Measurements from ENCODE around the gene XPO5. TPM values are rescaled to one million over a fixed set of nuclear protein-coding genes. Genes with fewer than 3 reads are reported as not detected.

XPO5 gene
- polyA plus RNA-seq, 1 experiment, result 31.5 TPM

DNA sequence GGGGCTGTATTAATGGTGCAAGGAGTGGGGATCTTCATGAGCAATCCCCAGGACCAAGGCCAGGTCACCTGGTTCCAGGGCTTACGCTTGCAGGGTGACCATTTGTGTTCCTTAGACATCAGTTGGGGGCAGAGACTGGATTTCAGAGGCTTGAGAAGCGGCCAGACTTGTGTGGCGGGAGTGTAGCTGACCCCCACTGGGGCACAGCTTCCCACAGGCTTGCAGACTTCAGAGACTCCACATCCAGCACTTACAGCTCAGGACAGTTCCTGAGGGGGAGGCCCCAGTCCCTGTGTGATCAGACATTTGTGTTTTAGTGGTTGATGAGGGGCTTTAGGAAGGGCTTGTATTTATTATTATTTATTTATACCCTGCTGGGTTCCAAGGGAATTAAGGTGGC, 83.2 kb downstream of the XPO5 start:
- ChIA-PET POLR2A (interaction anchor here (0.9 to 1.0 kb wide), 2 partner anchors 18 to 55 kb away, joined by 4 read pairs; partner anchors contain the start of gene LRRC73), CTCF (interaction anchor here (1.4 to 6.6 kb wide), 3 partner anchors 14 to 106 kb away, joined by 3 to 54 read pairs (median 18); partner anchors contain the start of gene LRRC73)
- peak overlapping the region; percentile 25; the same call in 1 of the 2 replicates for H3K4me3 ChIP-seq (ENCODE audit: low read depth, low read length)
- H3K9me3 ChIP-seq (ENCODE audit: control insufficient read depth, insufficient read depth, low read length), result no peaks in the 10 kb centered on the region; the same call in 1 of the 2 replicates
- H3K27me3 ChIP-seq (ENCODE audit: control insufficient read depth, insufficient read depth, low read length), result no peaks in the 10 kb centered on the region
- TF ChIP-seq, protein P1, sequence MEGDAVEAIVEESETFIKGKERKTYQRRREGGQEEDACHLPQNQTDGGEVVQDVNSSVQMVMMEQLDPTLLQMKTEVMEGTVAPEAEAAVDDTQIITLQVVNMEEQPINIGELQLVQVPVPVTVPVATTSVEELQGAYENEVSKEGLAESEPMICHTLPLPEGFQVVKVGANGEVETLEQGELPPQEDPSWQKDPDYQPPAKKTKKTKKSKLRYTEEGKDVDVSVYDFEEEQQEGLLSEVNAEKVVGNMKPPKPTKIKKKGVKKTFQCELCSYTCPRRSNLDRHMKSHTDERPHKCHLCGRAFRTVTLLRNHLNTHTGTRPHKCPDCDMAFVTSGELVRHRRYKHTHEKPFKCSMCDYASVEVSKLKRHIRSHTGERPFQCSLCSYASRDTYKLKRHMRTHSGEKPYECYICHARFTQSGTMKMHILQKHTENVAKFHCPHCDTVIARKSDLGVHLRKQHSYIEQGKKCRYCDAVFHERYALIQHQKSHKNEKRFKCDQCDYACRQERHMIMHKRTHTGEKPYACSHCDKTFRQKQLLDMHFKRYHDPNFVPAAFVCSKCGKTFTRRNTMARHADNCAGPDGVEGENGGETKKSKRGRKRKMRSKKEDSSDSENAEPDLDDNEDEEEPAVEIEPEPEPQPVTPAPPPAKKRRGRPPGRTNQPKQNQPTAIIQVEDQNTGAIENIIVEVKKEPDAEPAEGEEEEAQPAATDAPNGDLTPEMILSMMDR (IDR thresholded peaks at IDR 0.05; ENCODE audit: low read depth, low read length), result no peak
- DNase-seq (ENCODE audit: low read depth, low spot score), result no peak
- H3K27ac ChIP-seq (ENCODE audit: low read depth, low read length), result peak overlapping the region; percentile 73

GRCh38 chr6:43491750-43492661, 83.8 kb downstream of the XPO5 start:
- POLR2A ChIA-PET, result interaction anchor here (0.9 to 1.0 kb wide), 2 partner anchors 18 to 55 kb away, joined by 4 read pairs; partner anchors contain the start of gene LRRC73
- peak; percentile 47 for DNase-seq (ENCODE audit: low read depth, low spot score)

DNA sequence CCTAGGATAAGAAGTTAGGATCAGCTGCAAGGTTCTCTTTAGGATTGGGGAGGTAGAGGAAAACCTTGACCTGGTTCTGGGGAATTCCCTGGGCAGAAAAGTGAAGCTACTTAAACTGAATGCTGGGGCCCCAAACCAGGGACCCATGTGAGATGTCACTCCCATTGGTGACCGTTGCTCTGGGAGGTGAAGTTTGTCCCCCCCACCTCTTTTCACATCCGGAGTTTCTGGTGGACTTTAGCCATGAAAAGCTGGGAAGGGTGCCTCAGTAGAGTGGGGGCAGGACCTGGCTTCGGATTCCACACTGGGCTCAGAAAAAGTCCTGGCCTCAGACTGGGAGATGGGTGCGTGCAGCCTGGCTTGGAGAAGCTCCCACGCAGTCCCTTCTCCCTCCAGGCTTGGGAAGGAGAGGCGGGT, 85.3 kb downstream of the XPO5 start:
- Histone ChIP-seq H3K27ac (ENCODE audit: low read depth, low read length) (no peak overlapping the region), H3K9me3 (ENCODE audit: control insufficient read depth, insufficient read depth, low read length) (no peaks in the 10 kb centered on the region; the same call in 1 of the 2 replicates), H3K27me3 (ENCODE audit: control insufficient read depth, insufficient read depth, low read length) (no peaks in the 10 kb centered on the region), H3K4me3 (ENCODE audit: low read depth, low read length) (no peak overlapping the region)
- CTCF ChIA-PET, result no interaction called here
- DNase-seq (ENCODE audit: low read depth, low spot score), result no peak
- TF ChIP-seq, protein P1 (IDR thresholded peaks at IDR 0.05; ENCODE audit: low read depth, low read length), result no peak
- POLR2A ChIA-PET, result no interaction called here

More at GRCh38 chr6:43491750-43492661, 83.8 kb downstream of the XPO5 start:
- H3K27me3 ChIP-seq (ENCODE audit: control insufficient read depth, insufficient read depth, low read length), result no peaks in the 10 kb centered on the region
- peak overlapping the region; percentile 25; the same call in 1 of the 2 replicates for H3K4me3 ChIP-seq (ENCODE audit: low read depth, low read length)
- CTCF ChIA-PET, result interaction anchor here (1.4 to 1.7 kb wide), 2 partner anchors 14 to 106 kb away, joined by 3 to 18 read pairs; no protein-coding TSS in a partner anchor
- H3K9me3 ChIP-seq (ENCODE audit: control insufficient read depth, insufficient read depth, low read length), result no peaks in the 10 kb centered on the region; the same call in 1 of the 2 replicates
- peak overlapping the region; percentile 73 for H3K27ac ChIP-seq (ENCODE audit: low read depth, low read length)
- TF ChIP-seq, protein P1 (IDR thresholded peaks at IDR 0.05; ENCODE audit: low read depth, low read length), result no peak

DNA sequence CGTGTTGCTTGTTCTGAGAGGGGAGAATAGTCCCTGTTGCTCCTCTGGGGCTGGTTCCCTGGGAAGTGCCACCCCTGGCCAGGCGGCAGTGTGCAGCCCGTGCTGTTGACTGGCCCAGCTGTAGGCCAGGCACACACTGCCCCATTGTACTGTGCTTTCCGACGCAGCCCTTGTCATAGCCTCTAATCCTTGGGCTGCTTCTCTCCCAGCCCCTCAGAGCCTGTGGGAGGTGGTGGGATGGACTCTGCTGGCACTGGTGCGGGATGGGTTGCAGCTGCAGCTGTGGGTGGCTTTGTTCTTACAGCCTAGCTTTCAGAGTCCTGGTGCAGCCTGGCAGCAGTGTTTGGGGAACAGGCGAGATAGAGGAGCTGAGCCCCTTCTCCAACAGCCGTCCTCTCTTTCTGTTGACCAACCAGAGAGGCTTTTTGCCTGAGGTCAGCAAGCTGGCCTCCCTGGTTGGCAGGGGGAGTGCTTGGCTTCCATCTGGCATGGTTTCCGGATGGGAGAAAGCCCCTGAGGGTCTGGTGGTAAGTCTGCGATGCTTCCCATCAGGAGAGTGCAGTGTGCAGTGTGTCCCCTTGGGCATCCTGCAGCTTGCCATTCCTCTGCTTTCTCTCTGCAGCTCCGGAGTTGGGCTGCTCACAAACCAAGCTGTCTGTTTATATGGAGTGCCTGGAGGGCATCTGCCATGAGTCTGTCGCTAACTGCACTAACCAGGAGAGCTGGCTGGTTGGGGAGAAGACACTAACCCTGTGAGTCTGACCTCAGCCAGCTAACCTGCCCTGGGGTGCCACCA, 86.4 kb downstream of the XPO5 start:
- H3K9me3 ChIP-seq (ENCODE audit: control insufficient read depth, insufficient read depth, low read length), result no peaks in the 10 kb centered on the region
- TF ChIP-seq, protein P1 (IDR thresholded peaks at IDR 0.05; ENCODE audit: low read depth, low read length), result no peak
- ChIA-PET CTCF (interaction anchor here (1.0 to 1.3 kb wide), 2 partner anchors 10 to 17 kb away, joined by 3 read pairs; no protein-coding TSS in a partner anchor), POLR2A (no interaction called here)
- DNase-seq (ENCODE audit: low read depth, low spot score), result no peak
- H3K4me3 ChIP-seq (ENCODE audit: low read depth, low read length), result no peak overlapping the region
- H3K27me3 ChIP-seq (ENCODE audit: control insufficient read depth, insufficient read depth, low read length), result no peaks in the 10 kb centered on the region
- no peak overlapping the region for H3K27ac ChIP-seq (ENCODE audit: low read depth, low read length)
